Measurements from ENCODE around the gene CABP4.

CABP4 gene

GRCh38 chr11:67435727-67436458 is 19.3 kb upstream of the CABP4 start:
- DNase-seq = no peak

GRCh38 chr11:67436459-67437081 is 18.6 kb upstream of the CABP4 start:
- peak in 3 of 5 experiments; percentile 47 to 89 (median 48) for DNase-seq

- DNase-seq = peak in 4 of 5 experiments; percentile 52 to 93 (median 74)
Measured at GRCh38 chr11:67437082-67437808, 17.9 kb upstream of the CABP4 start, which contains the start of gene PTPRCAP. TSS of gene PTPRCAP (minus strand) at chr11:67437682. CDS start at chr11:67437619, 63 bp downstream.

GRCh38 chr11:67437809-67438157 is 17.4 kb upstream of the CABP4 start:
- no peak for DNase-seq

GRCh38 chr11:67438158-67438902 is 16.8 kb upstream of the CABP4 start:
- DNase-seq = peak; percentile 55 to 92 (median 68)

- peak in 2 of 5 experiments; percentile 23 to 50 for DNase-seq
Measured at GRCh38 chr11:67439321-67440228, 15.6 kb upstream of the CABP4 start.

- peak in 1 of 5 experiments; percentile 63 for DNase-seq
Measured at GRCh38 chr11:67440229-67441097, 14.7 kb upstream of the CABP4 start.

- no peak for DNase-seq
Measured at GRCh38 chr11:67441098-67441563, 14.0 kb upstream of the CABP4 start.

GRCh38 chr11:67441731-67442351 is 13.3 kb upstream of the CABP4 start:
- DNase-seq = peak in 2 of 5 experiments; percentile 38 to 46

- no peak for DNase-seq
Measured at GRCh38 chr11:67442504-67443404, 12.4 kb upstream of the CABP4 start.

GRCh38 chr11:67445515-67445914 is 9.6 kb upstream of the CABP4 start:
- no peak for DNase-seq

GRCh38 chr11:67448220-67448609 is 6.9 kb upstream of the CABP4 start:
- DNase-seq = no peak

GRCh38 chr11:67449116-67449844 is 5.9 kb upstream of the CABP4 start:
- no peak for DNase-seq

- DNase-seq = no peak
Measured at GRCh38 chr11:67450796-67451657, 4.1 kb upstream of the CABP4 start.

- no peak for DNase-seq
Measured at GRCh38 chr11:67451658-67451976, 3.5 kb upstream of the CABP4 start.

GRCh38 chr11:67452141-67452952 is 2.8 kb upstream of the CABP4 start, which contains the start of gene GPR152:
TSS of gene GPR152 (minus strand) at chr11:67452729. CDS start at chr11:67452724, 5 bp downstream.
- no peak for DNase-seq

Measured in T-helper 2 cell (primary cell).